ENCODE measurements around the gene NADK. TPM values are rescaled to one million over a fixed set of nuclear protein-coding genes. Genes with fewer than 3 reads are reported as not detected.

The NADK gene
- total and polyA plus RNA-seq, 10 of the 15 experiments (the other 5 are each of a cell fraction or from before 2014, with no cell fraction given), result 1.1 to 93.2 (median 46.9) TPM

DNA sequence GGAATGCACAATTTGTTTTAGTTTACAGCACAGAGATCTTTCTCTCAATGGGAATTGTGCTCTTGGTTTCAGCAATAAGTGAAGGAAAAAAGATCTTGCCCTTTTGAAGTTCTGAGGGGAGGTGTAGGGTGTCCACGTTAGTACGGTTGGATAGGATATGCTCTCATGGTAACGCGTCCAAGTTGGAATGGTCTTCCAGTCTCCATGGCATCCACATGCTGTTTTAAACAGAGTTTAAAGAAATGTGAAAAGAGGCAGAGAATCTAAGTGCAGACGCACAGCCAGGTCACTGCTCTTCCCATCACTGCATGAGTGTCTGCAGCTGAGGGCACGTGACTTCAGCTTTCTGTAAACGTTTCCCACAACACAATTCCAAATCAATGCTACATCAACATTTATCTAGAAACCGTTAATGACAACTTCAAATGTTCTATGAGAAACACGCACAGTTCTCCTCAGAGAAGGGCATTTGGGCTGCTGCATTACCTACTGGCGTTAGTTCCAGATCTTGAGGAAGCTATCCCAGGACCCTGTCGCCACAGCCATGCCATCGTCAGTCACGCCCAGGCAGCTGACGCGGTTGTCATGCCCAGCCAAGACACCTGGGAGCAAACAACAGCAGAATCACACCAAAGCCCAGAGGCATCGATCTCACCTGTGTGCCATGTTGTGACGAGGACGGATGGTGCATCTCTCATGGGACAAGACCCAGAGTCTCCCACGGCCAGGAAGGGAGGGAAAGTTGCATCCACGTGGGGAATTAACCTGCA lies 8.8 kb upstream of the NADK start (continued):
- TF ChIP-seq, protein P1, sequence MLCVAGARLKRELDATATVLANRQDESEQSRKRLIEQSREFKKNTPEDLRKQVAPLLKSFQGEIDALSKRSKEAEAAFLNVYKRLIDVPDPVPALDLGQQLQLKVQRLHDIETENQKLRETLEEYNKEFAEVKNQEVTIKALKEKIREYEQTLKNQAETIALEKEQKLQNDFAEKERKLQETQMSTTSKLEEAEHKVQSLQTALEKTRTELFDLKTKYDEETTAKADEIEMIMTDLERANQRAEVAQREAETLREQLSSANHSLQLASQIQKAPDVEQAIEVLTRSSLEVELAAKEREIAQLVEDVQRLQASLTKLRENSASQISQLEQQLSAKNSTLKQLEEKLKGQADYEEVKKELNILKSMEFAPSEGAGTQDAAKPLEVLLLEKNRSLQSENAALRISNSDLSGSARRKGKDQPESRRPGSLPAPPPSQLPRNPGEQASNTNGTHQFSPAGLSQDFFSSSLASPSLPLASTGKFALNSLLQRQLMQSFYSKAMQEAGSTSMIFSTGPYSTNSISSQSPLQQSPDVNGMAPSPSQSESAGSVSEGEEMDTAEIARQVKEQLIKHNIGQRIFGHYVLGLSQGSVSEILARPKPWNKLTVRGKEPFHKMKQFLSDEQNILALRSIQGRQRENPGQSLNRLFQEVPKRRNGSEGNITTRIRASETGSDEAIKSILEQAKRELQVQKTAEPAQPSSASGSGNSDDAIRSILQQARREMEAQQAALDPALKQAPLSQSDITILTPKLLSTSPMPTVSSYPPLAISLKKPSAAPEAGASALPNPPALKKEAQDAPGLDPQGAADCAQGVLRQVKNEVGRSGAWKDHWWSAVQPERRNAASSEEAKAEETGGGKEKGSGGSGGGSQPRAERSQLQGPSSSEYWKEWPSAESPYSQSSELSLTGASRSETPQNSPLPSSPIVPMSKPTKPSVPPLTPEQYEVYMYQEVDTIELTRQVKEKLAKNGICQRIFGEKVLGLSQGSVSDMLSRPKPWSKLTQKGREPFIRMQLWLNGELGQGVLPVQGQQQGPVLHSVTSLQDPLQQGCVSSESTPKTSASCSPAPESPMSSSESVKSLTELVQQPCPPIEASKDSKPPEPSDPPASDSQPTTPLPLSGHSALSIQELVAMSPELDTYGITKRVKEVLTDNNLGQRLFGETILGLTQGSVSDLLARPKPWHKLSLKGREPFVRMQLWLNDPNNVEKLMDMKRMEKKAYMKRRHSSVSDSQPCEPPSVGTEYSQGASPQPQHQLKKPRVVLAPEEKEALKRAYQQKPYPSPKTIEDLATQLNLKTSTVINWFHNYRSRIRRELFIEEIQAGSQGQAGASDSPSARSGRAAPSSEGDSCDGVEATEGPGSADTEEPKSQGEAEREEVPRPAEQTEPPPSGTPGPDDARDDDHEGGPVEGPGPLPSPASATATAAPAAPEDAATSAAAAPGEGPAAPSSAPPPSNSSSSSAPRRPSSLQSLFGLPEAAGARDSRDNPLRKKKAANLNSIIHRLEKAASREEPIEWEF (IDR thresholded peaks at IDR 0.05; ENCODE audit: insufficient replicate concordance, low read depth, low read length), result no peak
- TF ChIP-seq, protein P2, sequence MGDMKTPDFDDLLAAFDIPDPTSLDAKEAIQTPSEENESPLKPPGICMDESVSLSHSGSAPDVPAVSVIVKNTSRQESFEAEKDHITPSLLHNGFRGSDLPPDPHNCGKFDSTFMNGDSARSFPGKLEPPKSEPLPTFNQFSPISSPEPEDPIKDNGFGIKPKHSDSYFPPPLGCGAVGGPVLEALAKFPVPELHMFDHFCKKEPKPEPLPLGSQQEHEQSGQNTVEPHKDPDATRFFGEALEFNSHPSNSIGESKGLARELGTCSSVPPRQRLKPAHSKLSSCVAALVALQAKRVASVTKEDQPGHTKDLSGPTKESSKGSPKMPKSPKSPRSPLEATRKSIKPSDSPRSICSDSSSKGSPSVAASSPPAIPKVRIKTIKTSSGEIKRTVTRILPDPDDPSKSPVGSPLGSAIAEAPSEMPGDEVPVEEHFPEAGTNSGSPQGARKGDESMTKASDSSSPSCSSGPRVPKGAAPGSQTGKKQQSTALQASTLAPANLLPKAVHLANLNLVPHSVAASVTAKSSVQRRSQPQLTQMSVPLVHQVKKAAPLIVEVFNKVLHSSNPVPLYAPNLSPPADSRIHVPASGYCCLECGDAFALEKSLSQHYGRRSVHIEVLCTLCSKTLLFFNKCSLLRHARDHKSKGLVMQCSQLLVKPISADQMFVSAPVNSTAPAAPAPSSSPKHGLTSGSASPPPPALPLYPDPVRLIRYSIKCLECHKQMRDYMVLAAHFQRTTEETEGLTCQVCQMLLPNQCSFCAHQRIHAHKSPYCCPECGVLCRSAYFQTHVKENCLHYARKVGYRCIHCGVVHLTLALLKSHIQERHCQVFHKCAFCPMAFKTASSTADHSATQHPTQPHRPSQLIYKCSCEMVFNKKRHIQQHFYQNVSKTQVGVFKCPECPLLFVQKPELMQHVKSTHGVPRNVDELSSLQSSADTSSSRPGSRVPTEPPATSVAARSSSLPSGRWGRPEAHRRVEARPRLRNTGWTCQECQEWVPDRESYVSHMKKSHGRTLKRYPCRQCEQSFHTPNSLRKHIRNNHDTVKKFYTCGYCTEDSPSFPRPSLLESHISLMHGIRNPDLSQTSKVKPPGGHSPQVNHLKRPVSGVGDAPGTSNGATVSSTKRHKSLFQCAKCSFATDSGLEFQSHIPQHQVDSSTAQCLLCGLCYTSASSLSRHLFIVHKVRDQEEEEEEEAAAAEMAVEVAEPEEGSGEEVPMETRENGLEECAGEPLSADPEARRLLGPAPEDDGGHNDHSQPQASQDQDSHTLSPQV (IDR thresholded peaks at IDR 0.05), result no peak
- TF ChIP-seq DPF2 (IDR thresholded peaks at IDR 0.05), result no peak
- no peak for TF ChIP-seq KDM1A (IDR thresholded peaks at IDR 0.05; ENCODE audit: borderline replicate concordance)
- TF ChIP-seq SMC3 (IDR thresholded peaks at IDR 0.05; ENCODE audit: borderline replicate concordance, low read length), result no peak
